Measurements from ENCODE around the gene DRGX.

GRCh38 chr10:49433069-49433468, 37.2 kb upstream of the DRGX start:
- no peak for TF ChIP-seq CTCF (IDR thresholded peaks at IDR 0.05; ENCODE audit: poor library complexity)
- no peak for TF ChIP-seq EZH2 (IDR thresholded peaks at IDR 0.05; ENCODE audit: borderline replicate concordance)
- TF ChIP-seq EZH2phosphoT487 (IDR thresholded peaks at IDR 0.05; ENCODE audit: low read depth, severe bottlenecking, unreplicated experiment): no peak
